Stomach (tissue), 9 donors: ENCODE measurements around the gene PARL. TPM values are rescaled to one million over a fixed set of nuclear protein-coding genes. Genes with fewer than 3 reads are reported as not detected.

Experiments
- DNase-seq, 2 donors: peaks; one replicate each; pipeline versions ENCODE4 v3.0.0 to v3.0.0-alpha.2; 2013 to 2019
- H3K27ac ChIP-seq, 5 donors: fragments of 200-600 bp in 4 of 5; sonication (generic) in 4 of 5; one replicate each; pipeline ENCODE4 v1.5.1; 2013 to 2019; ENCODE audit warnings: mild to moderate bottlenecking in 1 of 5, moderate library complexity in 1 of 5
- H3K27me3 ChIP-seq, 3 donors: fragments of 200-600 bp; sonication (generic); one replicate each; pipeline ENCODE4 v1.5.1; 2017 to 2019; ENCODE audit warnings: mixed run types in 1 of 3
- H3K36me3 ChIP-seq, 4 donors: fragments of 200-600 bp; sonication (generic); 1 replicate in 3 of 4; 2 replicates in 1 of 4; pipeline ENCODE4 v1.5.1; 2016 to 2019
- H3K4me1 ChIP-seq, 4 donors: fragments of 200-600 bp; sonication (generic); one replicate each; pipeline ENCODE4 v1.5.1; 2016 to 2019
- H3K4me3 ChIP-seq, 4 donors: fragments of 200-600 bp; sonication (generic) in 3 of 4; one replicate each; pipeline ENCODE4 v1.5.1; 2016 to 2019; ENCODE audit warnings: mild to moderate bottlenecking in 1 of 4
- H3K9me3 ChIP-seq, 4 donors: fragments of 200-600 bp; sonication (generic); one replicate each; pipeline ENCODE4 v1.5.1; 2016 to 2019
- EP300 ChIP-seq: sonication (generic); formaldehyde crosslinking; IDR thresholded peaks from one replicate; pipeline ENCODE4 v1.6.1; 2017; ENCODE audit warnings: antibody characterized with exemption
- POLR2A ChIP-seq, 4 donors: fragments of 450-650 bp; IDR thresholded peaks; one replicate each; pipeline ENCODE4 v1.6.1; 2016; ENCODE audit warnings: antibody characterized with exemption in 4 of 4, control low read depth in 2 of 4, mild to moderate bottlenecking in 1 of 4, moderate library complexity in 1 of 4
- POLR2AphosphoS5 ChIP-seq, 3 donors: sonication (generic); formaldehyde crosslinking; IDR thresholded peaks; one replicate each; pipeline ENCODE4 v1.6.1; 2016; ENCODE audit warnings: antibody characterized with exemption in 3 of 3
- WGBS, 5 donors: extraction: QIAGEN DNeasy Blood & Tissue Kit in 3 of 5; methylation state at CpG; one replicate each; pipeline versions ENCODE4 v1.1.5 to v1.1.7; 2013 to 2018; 5-methylcytosine and 5-hydroxymethylcytosine counted together
- intact Hi-C: fragments of 100-400 bp; cut with DNase I; formaldehyde crosslinking; loops from one replicate; pipeline ENCODE4 v1.15.1; 2023; ENCODE audit warnings: low total_unique reads
- polyA plus RNA-seq, 3 donors: library from polyadenylated mRNA; stranded (reverse); fragments of 200-250 nt; gene quantifications; one replicate each; pipeline ENCODE4 v1.2.3, GENCODE V29; 2013
- total RNA-seq, 5 donors: library from RNA; depleted of rRNA; stranded (reverse); fragments of >200 nt; gene quantifications; one replicate each; pipeline versions ENCODE4 v1.1.0 to v1.2.3, GENCODE V29; 2014 to 2016
- TF ChIP-seq, protein P1 (sequence below), 7 experiments: fragments of 450-650 bp in 4 of 7; fragments of 200-600 bp in 3 of 7; sonication (generic) in 3 of 7; IDR thresholded peaks; one replicate each; pipeline ENCODE4 v1.5.1; 2016 to 2019; ENCODE audit warnings: antibody characterized with exemption in 7 of 7, control low read depth in 2 of 7, mild to moderate bottlenecking in 1 of 7
- donor health status: healthy with polysubstance abuse.
- donor health status: Bipolar disorder and iron deficiency.
- donor health status: healthy.

The PARL gene
- total and polyA plus RNA-seq, 8 donors = 54.3 to 116 (median 85.0) TPM

DNA sequence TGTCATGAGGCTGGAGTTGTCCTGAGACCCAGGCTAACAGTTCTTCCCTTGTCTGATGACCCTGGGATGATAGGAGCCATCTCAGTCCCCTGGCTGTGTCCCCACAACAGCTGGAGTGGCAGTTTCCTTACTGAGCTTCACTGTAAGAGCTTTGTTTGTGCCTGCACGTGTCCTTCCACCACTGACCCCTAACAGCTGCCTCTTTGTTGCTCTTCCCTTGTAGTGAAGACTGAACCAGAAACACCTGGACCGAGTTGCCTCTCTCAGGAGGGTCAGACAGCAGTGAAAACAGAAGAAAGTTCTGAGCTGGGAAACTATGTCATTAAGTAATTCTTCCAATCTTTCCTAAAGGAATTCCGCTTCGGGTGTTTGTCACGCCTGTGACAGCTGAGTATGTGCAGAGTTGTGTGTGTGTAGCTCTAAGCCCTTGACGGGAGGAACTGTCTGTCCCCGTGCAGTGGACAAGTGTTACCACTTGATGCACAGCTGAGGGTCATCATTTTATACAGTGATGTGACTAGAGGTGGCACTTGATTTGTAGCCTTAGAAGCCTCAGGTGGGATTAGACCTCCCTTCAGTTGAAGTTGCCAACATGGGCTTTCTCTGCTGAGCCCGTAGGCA, 84.3 kb downstream of the PARL start:
- no peak overlapping the region for H3K4me3 ChIP-seq
- no peak for DNase-seq
- H3K27me3 ChIP-seq = no peaks in the 10 kb centered on the region
- WGBS, 5 donors = 84 to 92% (median 92%) methylated on average over 8 of the region's 8 CpGs
- H3K36me3 ChIP-seq = peaks cover 46 to 88% (median 86%) of the 10 kb centered on the region in 4 donors
- H3K27ac ChIP-seq = no peak overlapping the region
- H3K9me3 ChIP-seq = no peaks in the 10 kb centered on the region
- no peak for TF ChIP-seq POLR2AphosphoS5 (IDR thresholded peaks at IDR 0.05)
- no peak for TF ChIP-seq EP300
- TF ChIP-seq, protein P1, sequence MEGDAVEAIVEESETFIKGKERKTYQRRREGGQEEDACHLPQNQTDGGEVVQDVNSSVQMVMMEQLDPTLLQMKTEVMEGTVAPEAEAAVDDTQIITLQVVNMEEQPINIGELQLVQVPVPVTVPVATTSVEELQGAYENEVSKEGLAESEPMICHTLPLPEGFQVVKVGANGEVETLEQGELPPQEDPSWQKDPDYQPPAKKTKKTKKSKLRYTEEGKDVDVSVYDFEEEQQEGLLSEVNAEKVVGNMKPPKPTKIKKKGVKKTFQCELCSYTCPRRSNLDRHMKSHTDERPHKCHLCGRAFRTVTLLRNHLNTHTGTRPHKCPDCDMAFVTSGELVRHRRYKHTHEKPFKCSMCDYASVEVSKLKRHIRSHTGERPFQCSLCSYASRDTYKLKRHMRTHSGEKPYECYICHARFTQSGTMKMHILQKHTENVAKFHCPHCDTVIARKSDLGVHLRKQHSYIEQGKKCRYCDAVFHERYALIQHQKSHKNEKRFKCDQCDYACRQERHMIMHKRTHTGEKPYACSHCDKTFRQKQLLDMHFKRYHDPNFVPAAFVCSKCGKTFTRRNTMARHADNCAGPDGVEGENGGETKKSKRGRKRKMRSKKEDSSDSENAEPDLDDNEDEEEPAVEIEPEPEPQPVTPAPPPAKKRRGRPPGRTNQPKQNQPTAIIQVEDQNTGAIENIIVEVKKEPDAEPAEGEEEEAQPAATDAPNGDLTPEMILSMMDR (IDR thresholded peaks at IDR 0.05) = no peak
- TF ChIP-seq POLR2A (IDR thresholded peaks at IDR 0.05) = no peak
- intact Hi-C loops = no loop called here
- H3K4me1 ChIP-seq = no peaks in the 10 kb centered on the region

DNA sequence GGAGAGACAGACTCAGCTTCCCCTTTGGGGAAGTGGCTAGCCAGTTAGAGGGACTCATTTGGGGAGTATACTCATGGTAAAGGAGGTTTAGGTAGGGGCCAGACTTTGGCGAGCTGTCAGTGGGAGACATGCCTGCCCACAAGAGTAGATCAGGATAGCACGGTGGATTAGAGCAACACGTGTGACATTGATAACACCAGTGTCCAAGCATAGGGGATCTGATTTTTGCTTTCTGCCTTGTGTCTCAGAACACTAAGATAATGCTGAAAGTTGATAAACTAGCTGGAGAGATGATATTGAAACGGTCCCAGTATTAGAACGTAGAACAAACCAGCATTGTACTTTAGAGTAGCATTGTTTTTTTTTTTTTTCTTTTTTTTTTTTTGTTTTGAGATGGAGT, 85.2 kb downstream of the PARL start:
- Histone ChIP-seq H3K9me3 (no peaks in the 10 kb centered on the region), H3K4me3 (no peak overlapping the region), H3K4me1 (no peaks in the 10 kb centered on the region), H3K27ac (no peak overlapping the region), H3K27me3 (no peaks in the 10 kb centered on the region), H3K36me3 (peaks cover 46 to 82% (median 79%) of the 10 kb centered on the region in 4 donors)
- intact Hi-C loops = no loop called here
- no peak for TF ChIP-seq EP300
- TF ChIP-seq POLR2A (IDR thresholded peaks at IDR 0.05) = no peak
- TF ChIP-seq POLR2AphosphoS5 (IDR thresholded peaks at IDR 0.05) = no peak
- TF ChIP-seq, protein P1 (IDR thresholded peaks at IDR 0.05) = no peak
- 84 to 91% (median 88%) methylated on average over 5 of the region's 5 CpGs for WGBS, 5 donors
- DNase-seq = no peak

DNA sequence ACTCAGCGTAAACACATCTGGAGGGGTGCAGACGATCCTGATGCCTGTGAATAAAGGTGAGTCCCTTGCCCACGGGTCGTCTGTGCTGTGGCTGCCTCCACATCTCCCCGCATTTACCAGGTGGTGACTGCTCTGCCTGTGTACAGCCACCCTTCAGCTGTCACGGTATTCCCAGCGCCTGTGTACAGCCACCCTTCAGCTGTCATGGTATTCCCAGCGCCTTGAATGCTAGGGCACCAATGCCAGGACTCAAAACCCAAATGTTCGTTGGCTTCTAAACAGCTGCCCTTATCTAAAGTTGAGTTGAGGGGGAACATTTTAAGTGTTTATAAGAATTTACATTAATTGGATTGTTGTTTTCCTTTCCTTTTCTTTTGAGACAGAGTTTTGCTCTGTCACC, 86.7 kb downstream of the PARL start:
- H3K4me1 ChIP-seq = no peaks in the 10 kb centered on the region
- 91 to 95% (median 94%) methylated on average over 9 of the region's 9 CpGs for WGBS, 5 donors
- intact Hi-C loops = no loop called here
- H3K36me3 ChIP-seq = peaks cover 41 to 80% (median 78%) of the 10 kb centered on the region in 4 donors
- no peaks in the 10 kb centered on the region for H3K27me3 ChIP-seq
- no peak overlapping the region for H3K27ac ChIP-seq
- TF ChIP-seq, protein P1 (IDR thresholded peaks at IDR 0.05) = no peak
- TF ChIP-seq EP300 = no peak
- TF ChIP-seq POLR2AphosphoS5 (IDR thresholded peaks at IDR 0.05) = no peak
- TF ChIP-seq POLR2A (IDR thresholded peaks at IDR 0.05) = no peak
- no peaks in the 10 kb centered on the region for H3K9me3 ChIP-seq
- DNase-seq = no peak
- H3K4me3 ChIP-seq = no peak overlapping the region

DNA sequence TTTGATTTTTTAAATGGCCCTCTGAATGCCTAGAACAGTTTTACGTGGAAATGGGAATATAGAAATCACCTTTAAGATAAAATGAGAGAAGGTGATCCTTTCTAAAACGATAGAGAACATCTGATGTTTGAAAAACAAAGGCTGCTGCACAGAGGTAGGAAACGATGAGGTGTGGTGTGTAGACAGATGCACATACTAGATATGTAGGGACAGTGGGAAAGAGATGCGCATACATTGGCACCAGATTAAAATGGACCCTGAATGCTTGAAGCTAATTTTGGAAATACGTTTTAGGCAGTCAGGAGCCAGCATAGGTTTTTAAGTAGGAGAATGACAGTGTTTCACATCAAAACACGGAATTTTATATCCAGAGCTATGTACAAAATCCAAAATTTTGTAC, 88.3 kb downstream of the PARL start:
- 90 to 98% (median 96%) methylated on average over 6 of the region's 6 CpGs for whole genome bisulfite sequencing, 5 donors
- H3K4me1 ChIP-seq = no peaks in the 10 kb centered on the region
- no peaks in the 10 kb centered on the region for H3K9me3 ChIP-seq
- intact Hi-C loops = no loop called here
- peaks cover 43 to 78% (median 78%) of the 10 kb centered on the region in 4 donors for H3K36me3 ChIP-seq
- DNase-seq = no peak
- H3K4me3 ChIP-seq = no peak overlapping the region
- no peaks in the 10 kb centered on the region for H3K27me3 ChIP-seq
- no peak for TF ChIP-seq POLR2AphosphoS5 (IDR thresholded peaks at IDR 0.05)
- TF ChIP-seq, protein P1 (IDR thresholded peaks at IDR 0.05) = no peak
- TF ChIP-seq POLR2A (IDR thresholded peaks at IDR 0.05) = no peak
- TF ChIP-seq EP300 = no peak
- no peak overlapping the region for H3K27ac ChIP-seq
